Measurements from ENCODE around the gene COQ8B.
A peak's percentile ranks its signal among the peaks of the same experiment; 100 is the strongest.

Gene COQ8B

DNA sequence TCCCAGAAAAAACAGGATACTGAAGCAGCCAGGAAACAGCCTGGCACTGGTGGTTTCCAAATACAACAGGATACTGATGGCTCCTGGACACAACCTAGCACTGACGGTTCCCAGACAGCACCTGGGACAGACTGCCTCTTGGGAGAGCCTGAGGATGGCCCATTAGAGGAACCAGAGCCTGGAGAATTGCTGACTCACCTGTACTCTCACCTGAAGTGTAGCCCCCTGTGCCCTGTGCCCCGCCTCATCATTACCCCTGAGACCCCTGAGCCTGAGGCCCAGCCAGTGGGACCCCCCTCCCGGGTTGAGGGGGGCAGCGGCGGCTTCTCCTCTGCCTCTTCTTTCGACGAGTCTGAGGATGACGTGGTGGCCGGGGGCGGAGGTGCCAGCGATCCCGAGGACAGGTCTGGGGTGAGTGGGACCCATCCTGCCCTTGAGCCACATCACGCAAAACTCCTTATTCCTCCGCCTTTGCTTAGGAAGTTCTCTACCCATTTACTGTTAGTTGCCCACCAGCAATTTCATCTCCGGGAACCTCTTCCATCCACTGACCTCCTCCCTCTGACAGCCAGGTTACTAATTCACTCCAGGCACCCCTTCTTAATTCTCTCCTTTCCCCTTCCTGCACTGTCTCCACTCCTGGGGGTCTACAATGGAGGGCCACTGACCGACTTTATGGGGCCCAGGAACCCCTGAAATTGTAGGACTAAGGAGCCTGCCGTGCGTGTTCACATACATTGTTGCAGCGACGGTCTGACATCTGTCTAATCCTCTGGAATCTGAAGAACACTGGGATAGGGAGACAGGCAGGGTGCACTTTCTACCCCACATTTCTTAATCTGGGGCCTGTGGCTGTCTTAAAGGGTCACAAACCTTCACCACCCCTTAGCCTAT is 1.4 kb upstream of the COQ8B start:
- DNase-seq (ENCODE audit: low read depth in 2 of 2), result no peak

DNA sequence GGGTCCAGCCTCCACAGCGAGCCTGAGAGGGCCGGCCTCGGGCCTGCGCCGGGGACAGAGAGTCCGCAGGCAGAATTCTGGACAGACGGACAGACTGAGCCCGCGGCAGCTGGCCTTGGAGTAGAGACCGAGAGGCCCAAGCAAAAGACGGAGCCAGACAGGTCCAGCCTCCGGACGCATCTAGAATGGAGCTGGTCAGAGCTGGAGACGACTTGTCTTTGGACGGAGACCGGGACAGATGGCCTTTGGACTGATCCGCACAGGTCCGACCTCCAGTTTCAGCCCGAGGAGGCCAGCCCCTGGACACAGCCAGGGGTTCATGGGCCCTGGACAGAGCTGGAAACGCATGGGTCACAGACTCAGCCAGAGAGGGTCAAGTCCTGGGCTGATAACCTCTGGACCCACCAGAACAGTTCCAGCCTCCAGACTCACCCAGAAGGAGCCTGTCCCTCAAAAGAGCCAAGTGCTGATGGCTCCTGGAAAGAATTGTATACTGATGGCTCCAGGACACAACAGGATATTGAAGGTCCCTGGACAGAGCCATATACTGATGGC is 716 bp upstream of the COQ8B start:
- DNase-seq (ENCODE audit: low read depth in 2 of 2), result no peak

DNA sequence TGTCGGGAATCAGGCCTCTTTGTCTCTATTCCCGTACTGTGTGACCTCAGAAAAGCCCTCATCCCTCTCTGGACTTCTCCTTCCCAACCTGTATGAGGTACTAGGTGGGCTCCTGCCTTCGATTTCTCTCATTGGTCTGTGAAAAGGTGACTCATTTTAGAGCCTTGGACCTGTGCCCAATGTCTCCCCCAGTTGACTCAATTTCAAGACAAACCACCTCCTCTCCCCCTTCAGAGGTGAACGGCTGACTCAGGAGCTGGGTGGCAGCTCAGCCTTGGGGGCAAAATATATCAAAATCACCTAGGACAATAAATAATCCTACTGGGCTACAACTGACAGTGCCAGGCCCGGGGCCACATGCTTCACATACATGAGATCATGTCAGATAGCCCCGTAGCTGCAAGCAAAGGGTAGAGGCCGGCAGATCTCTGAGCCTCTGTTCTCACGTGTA is 630 bp downstream of the COQ8B start:
- DNase-seq (ENCODE audit: low read depth in 2 of 2), result peak; percentile 42 to 61

DNA sequence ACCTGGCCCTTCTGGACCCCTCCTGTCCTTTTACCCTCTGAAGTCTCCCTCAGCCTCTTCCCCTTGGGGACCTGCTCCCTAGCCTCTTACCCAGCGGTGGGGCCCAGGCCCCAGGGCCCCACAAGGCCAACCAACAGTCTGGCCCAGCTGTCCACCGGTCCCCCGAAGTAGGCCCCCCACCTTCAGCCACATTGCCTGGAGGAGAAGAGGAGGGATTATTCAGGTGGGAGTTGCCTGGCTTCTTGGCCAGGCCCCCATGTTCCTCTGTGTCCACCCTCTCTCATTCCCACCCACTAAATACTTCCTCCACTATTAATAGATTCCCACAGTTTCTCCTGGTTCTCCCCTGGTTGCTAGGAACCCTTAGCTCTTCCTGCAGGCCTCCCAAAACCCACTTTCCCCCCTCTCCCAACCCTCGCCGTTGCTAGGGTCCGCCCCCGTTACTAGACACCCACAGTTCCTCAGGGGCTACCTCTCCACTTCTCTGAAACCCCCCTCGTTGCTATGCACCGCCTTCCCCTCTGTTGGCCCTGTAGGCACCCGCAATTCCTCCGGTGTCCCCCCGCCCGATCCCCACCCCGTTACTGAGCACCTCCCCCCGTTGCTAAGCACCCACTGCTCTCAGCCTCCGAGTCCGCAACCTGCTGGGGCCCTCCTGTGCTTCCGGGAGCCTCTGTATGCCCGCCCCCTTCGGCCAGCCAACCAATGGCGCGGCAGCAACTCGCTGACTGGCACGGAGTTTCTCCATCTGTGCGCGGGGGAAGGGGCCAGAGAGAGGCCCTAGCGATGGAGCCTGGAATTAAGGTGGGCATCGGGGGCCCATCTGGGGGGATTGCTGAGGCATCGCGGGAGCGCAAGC is 2.0 kb downstream of the COQ8B start:
- peak; percentile 84 to 87 for DNase-seq (ENCODE audit: low read depth in 2 of 2)

DNA sequence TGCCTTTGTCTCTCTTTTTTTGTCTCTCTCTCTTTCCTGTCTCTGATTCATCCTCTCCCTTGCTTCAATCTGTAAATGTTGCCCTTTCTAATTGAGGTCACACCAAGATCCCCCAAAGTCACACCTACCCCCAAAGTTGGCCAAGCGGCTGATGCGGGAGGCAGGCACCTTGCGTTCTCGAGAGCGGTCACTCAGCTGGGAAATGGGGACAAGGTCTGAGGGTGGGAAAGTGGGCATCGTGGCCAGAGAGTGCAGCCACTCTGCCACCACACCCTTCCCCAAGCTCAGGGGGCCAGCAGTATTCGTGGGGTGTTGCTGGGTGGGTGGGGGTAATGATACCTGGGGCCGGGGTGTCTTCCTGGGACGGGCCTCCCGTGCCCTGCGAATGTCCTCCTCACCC is 2.7 kb downstream of the COQ8B start:
- DNase-seq (ENCODE audit: low read depth in 2 of 2), result no peak

DNA sequence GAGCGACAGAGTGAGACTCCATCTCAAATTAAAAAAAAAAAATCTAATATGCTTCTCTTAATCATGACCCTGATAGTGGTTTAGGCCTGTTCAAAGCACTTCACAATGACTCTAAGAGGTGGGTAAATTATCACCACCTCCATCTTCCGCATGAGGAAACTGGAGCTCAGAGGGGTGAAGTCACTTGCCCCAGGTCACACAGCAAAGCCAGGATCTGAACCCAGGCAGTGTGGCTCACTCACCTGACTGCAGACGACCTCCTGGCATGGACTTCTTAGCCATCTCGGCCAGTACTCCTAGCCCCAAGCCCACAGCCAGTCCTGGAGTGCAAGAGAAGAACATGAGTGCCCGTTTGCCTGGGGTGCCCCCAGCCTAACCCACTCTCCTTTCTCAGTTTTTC is 6.9 kb downstream of the COQ8B start:
- DNase-seq (ENCODE audit: low read depth in 2 of 2), result no peak

DNA sequence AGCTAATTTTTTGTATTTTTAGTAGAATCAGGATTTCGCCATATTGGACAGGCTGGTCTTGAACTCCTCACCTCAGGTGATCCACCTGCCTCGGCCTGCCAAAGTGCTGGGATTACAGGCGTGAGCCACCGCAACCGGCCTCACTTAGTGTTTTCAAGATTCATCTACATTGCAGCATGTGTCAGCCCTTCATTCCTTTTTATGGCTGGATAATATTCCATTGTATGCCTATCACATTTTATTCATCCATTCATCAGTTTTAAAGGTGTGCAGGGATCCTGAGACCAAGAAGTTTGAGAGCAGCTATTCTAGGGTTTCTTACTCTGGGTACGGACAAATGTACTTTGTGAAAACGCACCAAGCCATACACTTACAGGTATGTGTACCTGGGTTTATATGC is 9.1 kb downstream of the COQ8B start:
- DNase-seq (ENCODE audit: low read depth in 2 of 2), result no peak

DNA sequence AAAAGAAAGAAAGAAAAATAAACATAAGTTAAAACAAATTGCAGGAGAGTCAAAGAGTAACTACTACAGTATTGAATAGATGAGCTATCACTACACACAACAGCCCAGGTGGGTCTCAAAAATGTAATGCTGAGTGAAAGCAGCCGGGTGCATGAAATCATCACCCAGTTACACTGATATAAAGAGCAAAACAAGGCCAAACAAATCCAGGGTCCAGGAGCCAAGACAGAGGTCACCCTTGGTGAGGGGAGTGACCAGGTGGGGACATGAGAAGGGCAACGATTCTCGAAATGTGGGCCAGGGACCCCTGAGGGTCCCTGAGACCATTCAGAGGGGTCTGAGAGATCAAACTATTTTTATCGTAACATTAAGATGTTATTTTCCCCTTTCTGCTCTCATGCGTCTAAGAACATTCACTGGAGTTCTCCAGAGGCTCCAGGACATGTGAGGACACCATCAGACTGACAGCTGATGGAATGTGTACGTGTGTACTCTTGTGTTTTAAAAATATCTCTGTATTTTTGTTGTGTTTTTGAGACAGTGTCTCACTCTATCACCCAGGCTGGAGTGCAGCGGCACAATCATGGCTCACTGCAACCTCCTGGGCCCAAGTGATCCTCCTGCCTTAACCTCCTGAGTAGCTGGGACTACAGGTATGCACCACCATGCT is 10.6 kb downstream of the COQ8B start:
- no peak for DNase-seq (ENCODE audit: low read depth in 2 of 2)

DNA sequence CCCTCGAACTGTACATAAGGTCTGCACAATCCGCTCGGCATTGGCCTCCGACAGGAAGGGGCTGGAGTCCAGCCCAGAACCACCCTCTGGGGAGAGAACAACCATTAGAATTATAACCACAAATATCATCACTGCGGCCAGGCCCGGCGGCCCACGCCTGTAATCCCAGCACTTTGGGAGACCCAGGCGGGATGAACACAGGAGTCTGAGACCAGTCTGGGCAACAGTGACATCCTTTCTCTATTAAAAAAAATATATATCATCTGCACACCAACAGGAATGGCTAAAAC is 11.4 kb downstream of the COQ8B start:
- no peak for DNase-seq (ENCODE audit: low read depth in 2 of 2)

DNA sequence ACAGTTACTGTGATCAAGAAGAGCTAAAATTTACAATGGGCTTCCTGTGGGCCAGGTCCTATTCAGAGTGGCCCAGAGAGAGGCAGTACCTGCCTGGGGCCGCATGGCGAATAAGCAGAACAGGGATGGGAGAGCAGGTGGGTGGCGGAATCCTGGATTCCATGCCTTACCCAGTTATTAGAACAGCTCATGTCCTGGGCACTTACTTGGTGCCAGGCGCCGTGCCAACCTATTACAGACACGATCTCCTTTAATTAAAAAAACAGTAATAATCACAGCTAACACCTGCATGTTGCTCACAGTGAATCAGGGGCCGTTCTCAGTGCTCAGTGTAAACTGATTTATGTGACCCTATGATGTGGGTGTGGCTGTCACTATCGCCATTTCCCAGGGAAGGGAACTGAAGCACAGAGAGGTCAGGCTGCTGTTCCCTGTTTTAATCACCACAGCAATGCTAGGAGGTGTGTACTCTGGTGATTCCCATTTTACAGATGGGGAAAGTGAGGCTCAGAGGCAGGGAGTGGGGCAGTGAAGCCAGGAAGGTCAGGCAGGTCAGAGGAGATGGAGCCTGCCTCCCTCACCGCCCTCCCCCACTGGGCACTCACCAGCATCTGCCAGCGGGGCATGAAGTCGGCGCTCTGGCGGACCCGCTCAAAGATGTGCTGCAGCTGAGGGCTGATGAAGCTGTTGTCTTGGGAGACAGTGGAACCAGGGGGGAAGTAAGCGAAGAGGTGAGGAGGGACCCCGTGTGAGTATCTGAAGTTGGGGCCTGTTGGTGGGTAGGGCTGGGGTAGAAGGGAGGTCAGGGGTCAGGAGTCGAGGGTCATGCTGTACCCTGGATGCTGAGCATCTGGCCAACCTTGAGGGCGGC is 12.0 kb downstream of the COQ8B start:
- DNase-seq (ENCODE audit: low read depth in 2 of 2), result no peak

DNA sequence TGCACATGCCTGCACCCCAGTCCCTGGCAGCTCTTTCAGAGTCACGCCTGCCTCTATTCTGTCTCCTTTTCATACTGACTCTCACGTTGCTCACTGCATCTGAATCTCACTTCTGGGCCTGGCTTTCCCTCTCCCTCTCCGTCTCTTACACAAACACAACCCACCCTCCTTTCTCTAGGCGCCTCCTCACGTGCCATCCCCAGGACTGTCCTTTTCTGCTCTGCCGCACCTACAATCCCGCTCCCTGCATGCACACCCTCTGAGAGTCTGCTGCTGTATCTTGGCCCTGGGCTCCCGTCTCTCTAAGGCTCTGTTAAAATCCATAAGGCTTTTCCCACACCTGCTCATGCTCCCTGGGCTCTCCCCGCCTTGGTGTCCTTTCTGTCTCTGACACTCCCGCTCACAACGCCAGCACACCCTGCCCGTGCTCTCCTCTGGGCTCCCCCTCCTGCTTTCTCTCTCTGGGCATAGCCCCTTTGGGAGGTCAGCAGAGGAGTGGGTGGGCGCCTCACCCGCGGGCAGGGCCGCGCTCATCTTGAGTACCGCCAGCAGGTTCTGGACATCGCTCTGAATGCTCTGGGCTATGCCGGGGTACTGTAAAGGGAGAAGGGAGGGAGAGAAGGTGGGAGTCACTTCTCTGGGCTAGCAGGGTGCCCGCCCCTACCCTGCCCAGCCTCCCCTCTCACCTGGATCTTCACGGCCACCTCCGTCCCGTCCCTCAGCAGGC is 13.5 kb downstream of the COQ8B start:
- DNase-seq (ENCODE audit: low read depth in 2 of 2), result no peak

DNA sequence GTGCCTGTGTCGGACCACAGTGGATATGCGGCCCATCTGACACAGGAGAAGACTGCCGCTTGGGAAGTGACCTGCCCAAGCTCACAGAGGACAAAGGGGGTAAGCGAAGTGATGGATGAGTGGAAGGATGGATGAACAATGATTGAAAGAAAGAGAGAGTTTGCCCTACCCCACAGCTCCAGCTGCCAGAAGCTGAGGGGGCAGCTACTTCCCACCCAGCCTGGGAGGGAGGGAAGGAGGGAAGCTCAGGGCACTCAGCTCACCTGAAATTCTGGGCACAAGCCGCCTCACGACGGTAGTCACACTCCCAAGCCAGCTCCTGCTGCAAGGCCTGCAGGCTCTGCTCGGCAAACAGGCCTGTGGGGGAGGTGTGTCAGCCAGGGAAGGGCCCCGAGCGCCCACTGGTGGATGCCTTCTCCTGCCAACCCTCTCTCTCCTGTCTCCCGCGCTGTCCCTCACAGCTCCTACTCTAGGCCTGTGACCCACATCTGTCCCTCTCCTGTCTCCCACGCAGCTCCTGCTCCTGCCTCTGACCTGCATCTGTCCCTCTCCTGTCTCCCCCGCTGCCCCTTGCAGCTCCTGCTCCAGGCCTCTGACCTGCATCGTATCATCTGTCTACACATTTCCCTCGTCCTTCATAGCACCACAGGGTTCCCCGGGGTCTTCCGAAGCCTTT is 14.2 kb downstream of the COQ8B start:
- DNase-seq (ENCODE audit: low read depth in 2 of 2), result no peak

DNA sequence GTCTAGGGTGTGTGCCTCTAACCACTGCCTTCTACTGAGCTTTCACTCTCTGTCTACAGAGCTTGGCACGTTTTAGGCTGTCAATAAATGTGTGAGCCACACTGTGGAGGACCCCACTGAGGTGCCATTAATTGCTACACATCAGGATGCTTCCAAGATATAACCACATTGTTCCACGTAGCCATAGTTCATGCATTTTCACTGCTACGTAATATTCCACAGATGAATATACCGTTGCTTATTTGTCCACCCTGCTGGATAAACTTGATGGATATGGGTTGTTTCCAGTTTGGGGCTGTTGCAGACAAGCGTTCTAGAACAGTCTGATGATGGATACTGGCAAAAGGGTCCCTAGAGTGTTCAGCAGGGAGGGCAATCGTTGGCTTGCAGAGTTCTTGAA is 14.9 kb downstream of the COQ8B start:
- DNase-seq (ENCODE audit: low read depth in 2 of 2), result no peak

DNA sequence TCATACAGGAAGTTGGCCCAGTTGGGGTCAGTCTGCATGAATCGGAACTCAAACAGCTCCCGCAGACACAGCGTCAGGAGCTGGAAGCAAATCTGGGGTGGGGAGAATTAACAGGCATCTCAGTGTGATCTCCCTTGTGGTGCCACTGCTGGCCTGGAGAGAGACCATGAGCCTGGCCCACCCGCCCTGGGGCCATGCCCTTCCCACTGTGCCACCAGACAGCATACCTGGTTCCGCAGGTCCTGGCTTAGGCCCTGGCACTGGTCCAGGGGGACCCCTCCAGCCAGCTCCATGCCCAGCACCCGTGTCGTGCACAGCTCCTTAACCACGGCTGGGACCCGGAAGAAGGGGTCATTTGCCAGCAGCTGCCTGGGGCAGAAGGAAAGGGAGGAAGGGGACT is 16.6 kb downstream of the COQ8B start:
- DNase-seq (ENCODE audit: low read depth in 2 of 2), result no peak

DNA sequence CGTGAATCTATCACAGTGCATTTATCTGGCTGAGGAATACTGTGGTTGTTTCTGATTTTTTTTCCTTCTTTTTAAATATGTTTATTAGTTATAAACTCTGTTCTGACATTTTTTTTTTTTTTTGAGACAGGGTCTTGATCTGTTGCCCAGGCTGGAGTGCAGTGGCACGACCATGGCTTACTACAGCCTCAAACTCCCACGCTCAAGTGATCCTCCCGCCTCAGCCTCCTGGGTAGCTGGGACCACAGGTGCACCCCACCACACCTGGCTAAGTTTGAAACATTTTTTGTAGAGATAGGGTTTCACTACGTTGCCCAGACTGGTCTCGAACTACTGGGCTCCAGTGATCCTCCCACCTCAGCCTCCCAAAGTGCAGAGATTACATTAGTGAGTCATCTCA is 19.7 kb downstream of the COQ8B start:
- DNase-seq (ENCODE audit: low read depth in 2 of 2), result no peak

DNA sequence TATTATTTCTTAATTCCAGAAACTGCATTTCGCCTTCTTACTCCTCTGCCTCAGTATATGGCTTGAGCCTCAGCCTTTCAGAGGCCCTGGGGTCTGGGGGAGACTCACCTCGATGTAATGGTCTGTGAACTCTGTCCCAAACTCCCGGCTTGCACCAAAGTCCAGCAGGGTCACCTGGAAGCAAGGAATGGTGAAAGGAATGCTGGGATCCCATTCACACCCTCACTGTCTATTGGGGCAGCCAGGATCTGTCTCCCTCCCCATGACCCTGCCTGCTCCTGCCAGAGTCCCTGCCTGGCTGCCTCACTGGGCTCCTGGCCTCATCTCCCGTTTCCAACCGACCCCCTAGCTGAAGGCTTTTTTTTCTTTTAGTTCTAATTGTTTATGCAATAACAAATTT is 20.8 kb downstream of the COQ8B start:
- no peak for DNase-seq (ENCODE audit: low read depth in 2 of 2)

DNA sequence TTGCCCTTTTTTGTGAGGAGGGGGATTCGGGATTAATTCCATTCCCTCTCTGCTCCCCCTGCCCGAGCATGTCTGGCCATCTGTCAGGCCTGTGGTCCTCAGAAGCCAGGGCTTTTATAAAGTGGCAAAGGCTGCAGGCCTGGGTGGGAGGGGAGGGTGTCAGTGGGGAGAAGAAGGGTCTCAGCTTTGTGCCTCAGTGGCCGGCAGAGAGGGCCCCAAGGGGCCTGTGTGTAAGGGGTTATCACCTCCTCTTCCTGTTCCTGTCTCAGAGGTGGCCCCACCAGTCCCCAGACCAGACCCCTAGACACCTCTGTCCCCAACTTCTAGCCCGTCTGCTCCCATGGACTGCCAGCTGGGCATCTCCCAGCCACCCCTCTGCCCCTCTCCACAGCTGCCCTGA is 22.8 kb downstream of the COQ8B start:
- no peak for DNase-seq (ENCODE audit: low read depth in 2 of 2)

DNA sequence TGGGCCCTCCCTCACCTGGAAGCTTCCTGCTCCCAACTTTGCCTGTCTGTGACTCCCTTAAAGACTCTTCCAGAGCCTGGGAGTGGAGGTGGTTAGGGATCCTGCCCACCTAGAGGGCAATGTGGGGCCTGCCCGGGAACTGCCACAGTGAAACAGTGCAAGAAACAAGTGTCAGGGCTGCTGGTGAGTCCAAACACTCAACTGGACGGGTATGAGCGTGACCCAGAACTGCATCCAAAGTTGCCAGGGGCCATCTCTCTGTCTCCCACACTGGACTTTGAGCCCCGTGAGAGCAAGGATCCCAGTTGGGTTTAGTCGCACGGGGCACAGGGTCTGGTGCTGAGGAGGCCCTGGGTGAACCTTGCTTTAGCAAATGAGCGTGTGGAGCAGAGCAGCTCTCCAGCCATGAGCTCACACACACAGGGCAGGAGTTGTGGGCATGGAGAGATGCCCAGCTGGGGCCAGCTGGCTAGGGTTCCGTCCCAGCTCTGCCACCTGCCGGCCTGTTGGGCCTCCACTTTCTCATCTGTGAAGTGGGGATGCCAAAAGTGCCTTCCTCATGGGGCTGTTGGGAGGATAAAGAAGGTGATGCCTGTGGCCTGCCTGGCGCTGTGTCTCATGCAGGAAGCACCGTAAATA is 23.4 kb downstream of the COQ8B start:
- DNase-seq (ENCODE audit: low read depth in 2 of 2), result no peak

DNA sequence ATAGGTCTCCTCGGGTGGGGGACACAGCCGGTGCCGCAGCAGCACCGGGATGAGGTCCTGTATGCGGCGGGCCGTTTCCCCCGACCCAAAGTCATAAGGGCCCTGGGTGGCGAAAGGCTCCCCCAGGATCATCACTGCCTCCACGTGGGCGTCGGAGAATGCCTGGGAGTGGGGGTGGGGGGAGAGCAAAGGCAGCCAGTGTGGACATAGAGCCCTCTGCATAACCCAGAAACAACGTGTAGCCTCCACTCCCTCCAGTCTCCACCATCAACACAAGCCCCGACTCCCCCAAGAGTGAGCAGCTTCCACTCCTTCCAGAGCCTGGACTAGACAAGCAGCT is 24.5 kb downstream of the COQ8B start:
- no peak for DNase-seq (ENCODE audit: low read depth in 2 of 2)
